Liver (tissue), 9 donors: ENCODE measurements around the gene C19orf47. TPM values are rescaled to one million over a fixed set of nuclear protein-coding genes. Genes with fewer than 3 reads are reported as not detected.

Experiments used
- DNase-seq: peaks from one replicate; pipeline ENCODE4 v3.0.0-alpha.2; 2017; ENCODE audit warnings: low spot score
- H3K27ac ChIP-seq, 2 donors: one replicate each; pipeline ENCODE4 v1.7.0; 2013; ENCODE audit warnings: inconsistent platforms in 2 of 2, low read length in 2 of 2, control low read depth in 1 of 2, low read depth in 1 of 2, mild to moderate bottlenecking in 1 of 2
- H3K27me3 ChIP-seq, 4 donors: one replicate each; pipeline versions ENCODE4 v1.6.1 to v1.7.0; 2013; ENCODE audit warnings: low read length in 3 of 4, inconsistent platforms in 1 of 4, mild to moderate bottlenecking in 1 of 4, moderate library complexity in 1 of 4; ENCODE audit not compliant: control insufficient read depth in 4 of 4, insufficient read depth in 4 of 4
- H3K36me3 ChIP-seq, 4 donors: one replicate each; pipeline versions ENCODE4 v1.6.1 to v1.7.0; 2013; ENCODE audit warnings: low read length in 3 of 4, mild to moderate bottlenecking in 3 of 4, low read depth in 1 of 4, moderate library complexity in 1 of 4; ENCODE audit not compliant: control insufficient read depth in 4 of 4, insufficient read depth in 3 of 4
- H3K4me1 ChIP-seq, 4 donors: one replicate each; pipeline versions ENCODE4 v1.6.1 to v1.7.0; 2013; ENCODE audit warnings: low read length in 3 of 4, mild to moderate bottlenecking in 3 of 4, moderate library complexity in 1 of 4; ENCODE audit not compliant: control insufficient read depth in 4 of 4, insufficient read depth in 4 of 4
- H3K4me3 ChIP-seq, 3 donors: one replicate each; pipeline versions ENCODE4 v1.6.1 to v1.7.0; 2013; ENCODE audit warnings: low read length in 3 of 3, control low read depth in 1 of 3, low read depth in 1 of 3, mild to moderate bottlenecking in 1 of 3
- H3K9ac ChIP-seq, 2 donors: one replicate each; pipeline ENCODE4 v1.7.0; 2013; ENCODE audit warnings: low read length in 2 of 2, mild to moderate bottlenecking in 2 of 2, moderate library complexity in 2 of 2, control low read depth in 1 of 2, low read depth in 1 of 2
- H3K9me3 ChIP-seq, 4 donors: one replicate each; pipeline versions ENCODE4 v1.6.1 to v1.7.0; 2013; ENCODE audit warnings: low read length in 3 of 4; ENCODE audit not compliant: control insufficient read depth in 4 of 4
- ATF3 ChIP-seq: IDR thresholded peaks from 2 replicates; pipeline ENCODE4 v1.6.1; 2016; ENCODE audit warnings: antibody characterized with exemption
- CTCF ChIP-seq: fragments of 150-350 bp; IDR thresholded peaks from 2 replicates; pipeline ENCODE4 v1.5.1; 2017; ENCODE audit warnings: improper control_type of control experiment, low read depth, low read length; ENCODE audit not compliant: missing input control
- FOXA1 ChIP-seq: IDR thresholded peaks from 2 replicates; pipeline ENCODE4 v1.6.1; 2016; ENCODE audit warnings: antibody characterized with exemption
- FOXA2 ChIP-seq: IDR thresholded peaks from 2 replicates; pipeline ENCODE4 v1.6.1; 2016; ENCODE audit warnings: antibody characterized with exemption
- GABPA ChIP-seq, 2 donors: IDR thresholded peaks in 1 of 2; conservative IDR thresholded peaks in 1 of 2; 2 replicates each; pipeline ENCODE4 v1.6.1; 2016; ENCODE audit warnings: antibody characterized with exemption in 2 of 2, mild to moderate bottlenecking in 1 of 2, moderate library complexity in 1 of 2
- HNF4A ChIP-seq, 2 donors: conservative IDR thresholded peaks; 2 replicates each; pipeline ENCODE4 v1.6.1; 2016; ENCODE audit warnings: antibody characterized with exemption in 2 of 2, mild to moderate bottlenecking in 2 of 2
- HNF4G ChIP-seq: IDR thresholded peaks from 2 replicates; pipeline ENCODE4 v1.6.1; 2016; ENCODE audit warnings: antibody characterized with exemption
- JUND ChIP-seq, 2 donors: IDR thresholded peaks; 2 replicates each; pipeline ENCODE4 v1.6.1; 2016; ENCODE audit warnings: antibody characterized with exemption in 2 of 2
- NR2F2 ChIP-seq: IDR thresholded peaks from 2 replicates; pipeline ENCODE4 v1.6.1; 2016; ENCODE audit warnings: antibody characterized with exemption
- RAD21 ChIP-seq, 2 donors: IDR thresholded peaks; 2 replicates each; pipeline ENCODE4 v1.6.1; 2016; ENCODE audit warnings: antibody characterized with exemption in 2 of 2, mild to moderate bottlenecking in 2 of 2
- REST ChIP-seq: IDR thresholded peaks from 2 replicates; pipeline ENCODE4 v1.6.1; 2016; ENCODE audit warnings: antibody characterized with exemption, mild to moderate bottlenecking
- RXRA ChIP-seq, 2 donors: IDR thresholded peaks; 2 replicates each; pipeline ENCODE4 v1.6.1; 2017 to 2018; ENCODE audit warnings: antibody characterized with exemption in 2 of 2, mild to moderate bottlenecking in 1 of 2
- SP1 ChIP-seq: IDR thresholded peaks from 2 replicates; pipeline ENCODE4 v1.6.1; 2018; ENCODE audit warnings: antibody characterized with exemption, mild to moderate bottlenecking
- YY1 ChIP-seq: IDR thresholded peaks from 2 replicates; pipeline ENCODE4 v1.6.1; 2016; ENCODE audit warnings: antibody characterized with exemption, mild to moderate bottlenecking
- ZBTB33 ChIP-seq: IDR thresholded peaks from 2 replicates; pipeline ENCODE4 v1.6.1; 2016; ENCODE audit warnings: antibody characterized with exemption
- WGBS: extraction: QIAGEN DNeasy Blood & Tissue Kit; methylation state at CpG from one replicate; pipeline ENCODE4 v1.1.7; 2013; 5-methylcytosine and 5-hydroxymethylcytosine counted together
- polyA plus RNA-seq, 2 donors: library from polyadenylated mRNA; stranded (reverse) in 1 of 2; unstranded in 1 of 2; fragments of 200-250 nt in 1 of 2; fragments of >200 nt in 1 of 2; fragmentation: Nextera tagmentation in 1 of 2; extraction: Ambion mirVana in 1 of 2; gene quantifications; one replicate each; pipeline versions ENCODE4 v1.2.1 to v1.2.3, GENCODE V29; 2013 to 2015
- total RNA-seq, 2 donors: library from RNA; depleted of rRNA; stranded (reverse); fragments of >200 nt; gene quantifications; one replicate each; pipeline ENCODE4 v1.2.3, GENCODE V29; 2014
- donor health status: healthy.
- donor health status: healthy.
- donor health status: healthy.
- donor health status: healthy.
- donor health status: healthy.

C19orf47 gene
- total and polyA plus RNA-seq, 4 donors: 3.9 to 6.0 (median 5.0) TPM

GRCh38 chr19:40397568-40397906 lies 49.3 kb upstream of the C19orf47 start:
- Histone ChIP-seq H3K36me3 (no peaks in the 10 kb centered on the region), H3K9ac (no peak overlapping the region), H3K27me3 (no peaks in the 10 kb centered on the region), H3K4me3 (no peak overlapping the region), H3K4me1 (no peaks in the 10 kb centered on the region), H3K9me3 (no peaks in the 10 kb centered on the region), H3K27ac (no peak overlapping the region)
- no peak for DNase-seq
- 96% methylated on average over 22 of the region's 22 CpGs for WGBS
- no peak for TF ChIP-seq CTCF

- Histone ChIP-seq H3K36me3 (no peaks in the 10 kb centered on the region), H3K27me3 (no peaks in the 10 kb centered on the region), H3K4me3 (no peak overlapping the region), H3K4me1 (no peaks in the 10 kb centered on the region), H3K9me3 (no peaks in the 10 kb centered on the region), H3K27ac (no peak overlapping the region), H3K9ac (no peak overlapping the region)
- TF ChIP-seq CTCF (no peak), SP1 (no peak), JUND (IDR thresholded peaks at IDR 0.05) (no peak)
- WGBS: 90% methylated on average over 20 of the region's 20 CpGs
- DNase-seq: no peak
Measured at GRCh38 chr19:40396886-40397567, 48.8 kb upstream of the C19orf47 start.

GRCh38 chr19:40395956-40396355 lies 47.8 kb upstream of the C19orf47 start:
- no peak overlapping the region for H3K27ac ChIP-seq
- no peaks in the 10 kb centered on the region for H3K9me3 ChIP-seq
- no peaks in the 10 kb centered on the region for H3K36me3 ChIP-seq
- no peak overlapping the region for H3K9ac ChIP-seq
- H3K4me1 ChIP-seq: no peaks in the 10 kb centered on the region
- no peak overlapping the region for H3K4me3 ChIP-seq
- no peak for DNase-seq
- no peaks in the 10 kb centered on the region for H3K27me3 ChIP-seq
- WGBS: 89% methylated on average over 14 of the region's 14 CpGs
- TF ChIP-seq RXRA (IDR thresholded peaks at IDR 0.05) (no peak), ZBTB33 (no peak), GABPA (IDR thresholded peaks at IDR 0.05 in 1 of 2, conservative IDR thresholded peaks at IDR 0.05 in 1 of 2) (no peak), ATF3 (no peak), SP1 (no peak), FOXA1 (no peak), RAD21 (IDR thresholded peaks at IDR 0.05) (no peak), FOXA2 (no peak), REST (no peak), CTCF (no peak), NR2F2 (no peak), HNF4A (conservative IDR thresholded peaks at IDR 0.05) (no peak), HNF4G (no peak), YY1 (no peak)
